ENCODE data around the gene ZNF414. TPM values are rescaled to one million over a fixed set of nuclear protein-coding genes. Genes with fewer than 3 reads are reported as not detected.

Gene ZNF414
- total RNA-seq, 1 donor from 2014 or later: 27.2 TPM

- no peak for DNase-seq
- peaks cover 16% of the 10 kb centered on the region for H3K9me3 Mint-ChIP-seq (ENCODE audit: unreplicated experiment)
- H3K4me3 Mint-ChIP-seq (ENCODE audit: unreplicated experiment): no peak overlapping the region
- H3K36me3 Mint-ChIP-seq (ENCODE audit: unreplicated experiment): peaks cover 6% of the 10 kb centered on the region
- peaks cover 7% of the 10 kb centered on the region for H3K27me3 Mint-ChIP-seq (ENCODE audit: unreplicated experiment)
- TF ChIP-seq, protein P1, sequence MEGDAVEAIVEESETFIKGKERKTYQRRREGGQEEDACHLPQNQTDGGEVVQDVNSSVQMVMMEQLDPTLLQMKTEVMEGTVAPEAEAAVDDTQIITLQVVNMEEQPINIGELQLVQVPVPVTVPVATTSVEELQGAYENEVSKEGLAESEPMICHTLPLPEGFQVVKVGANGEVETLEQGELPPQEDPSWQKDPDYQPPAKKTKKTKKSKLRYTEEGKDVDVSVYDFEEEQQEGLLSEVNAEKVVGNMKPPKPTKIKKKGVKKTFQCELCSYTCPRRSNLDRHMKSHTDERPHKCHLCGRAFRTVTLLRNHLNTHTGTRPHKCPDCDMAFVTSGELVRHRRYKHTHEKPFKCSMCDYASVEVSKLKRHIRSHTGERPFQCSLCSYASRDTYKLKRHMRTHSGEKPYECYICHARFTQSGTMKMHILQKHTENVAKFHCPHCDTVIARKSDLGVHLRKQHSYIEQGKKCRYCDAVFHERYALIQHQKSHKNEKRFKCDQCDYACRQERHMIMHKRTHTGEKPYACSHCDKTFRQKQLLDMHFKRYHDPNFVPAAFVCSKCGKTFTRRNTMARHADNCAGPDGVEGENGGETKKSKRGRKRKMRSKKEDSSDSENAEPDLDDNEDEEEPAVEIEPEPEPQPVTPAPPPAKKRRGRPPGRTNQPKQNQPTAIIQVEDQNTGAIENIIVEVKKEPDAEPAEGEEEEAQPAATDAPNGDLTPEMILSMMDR (IDR thresholded peaks at IDR 0.05; ENCODE audit: partially characterized antibody, unreplicated experiment): no peak
- H3K27ac Mint-ChIP-seq (ENCODE audit: unreplicated experiment): no peak overlapping the region
- H3K4me1 Mint-ChIP-seq (ENCODE audit: low read depth, unreplicated experiment): no peaks in the 10 kb centered on the region
Observed at GRCh38 chr19:8491574-8491973, 22.4 kb downstream of the ZNF414 start.

GRCh38 chr19:8490873-8491272, 23.1 kb downstream of the ZNF414 start:
- DNase-seq: no peak
- H3K9me3 Mint-ChIP-seq (ENCODE audit: unreplicated experiment): peaks cover 16% of the 10 kb centered on the region
- TF ChIP-seq, protein P1 (IDR thresholded peaks at IDR 0.05; ENCODE audit: partially characterized antibody, unreplicated experiment): no peak
- no peak overlapping the region for H3K27ac Mint-ChIP-seq (ENCODE audit: unreplicated experiment)
- peaks cover 7% of the 10 kb centered on the region for H3K27me3 Mint-ChIP-seq (ENCODE audit: unreplicated experiment)
- no peak overlapping the region for H3K4me3 Mint-ChIP-seq (ENCODE audit: unreplicated experiment)
- no peaks in the 10 kb centered on the region for H3K4me1 Mint-ChIP-seq (ENCODE audit: low read depth, unreplicated experiment)
- H3K36me3 Mint-ChIP-seq (ENCODE audit: unreplicated experiment): peaks cover 6% of the 10 kb centered on the region

- no peak for DNase-seq
- Mint-ChIP-seq H3K27ac (ENCODE audit: unreplicated experiment) (no peak overlapping the region), H3K4me3 (ENCODE audit: unreplicated experiment) (no peak overlapping the region), H3K4me1 (ENCODE audit: low read depth, unreplicated experiment) (no peaks in the 10 kb centered on the region), H3K27me3 (ENCODE audit: unreplicated experiment) (peaks cover 7% of the 10 kb centered on the region), H3K9me3 (ENCODE audit: unreplicated experiment) (peaks cover 16% of the 10 kb centered on the region), H3K36me3 (ENCODE audit: unreplicated experiment) (peaks cover 6% of the 10 kb centered on the region)
- TF ChIP-seq, protein P1 (IDR thresholded peaks at IDR 0.05; ENCODE audit: partially characterized antibody, unreplicated experiment): no peak
Observed at GRCh38 chr19:8490395-8490760, 23.6 kb downstream of the ZNF414 start.

DNA sequence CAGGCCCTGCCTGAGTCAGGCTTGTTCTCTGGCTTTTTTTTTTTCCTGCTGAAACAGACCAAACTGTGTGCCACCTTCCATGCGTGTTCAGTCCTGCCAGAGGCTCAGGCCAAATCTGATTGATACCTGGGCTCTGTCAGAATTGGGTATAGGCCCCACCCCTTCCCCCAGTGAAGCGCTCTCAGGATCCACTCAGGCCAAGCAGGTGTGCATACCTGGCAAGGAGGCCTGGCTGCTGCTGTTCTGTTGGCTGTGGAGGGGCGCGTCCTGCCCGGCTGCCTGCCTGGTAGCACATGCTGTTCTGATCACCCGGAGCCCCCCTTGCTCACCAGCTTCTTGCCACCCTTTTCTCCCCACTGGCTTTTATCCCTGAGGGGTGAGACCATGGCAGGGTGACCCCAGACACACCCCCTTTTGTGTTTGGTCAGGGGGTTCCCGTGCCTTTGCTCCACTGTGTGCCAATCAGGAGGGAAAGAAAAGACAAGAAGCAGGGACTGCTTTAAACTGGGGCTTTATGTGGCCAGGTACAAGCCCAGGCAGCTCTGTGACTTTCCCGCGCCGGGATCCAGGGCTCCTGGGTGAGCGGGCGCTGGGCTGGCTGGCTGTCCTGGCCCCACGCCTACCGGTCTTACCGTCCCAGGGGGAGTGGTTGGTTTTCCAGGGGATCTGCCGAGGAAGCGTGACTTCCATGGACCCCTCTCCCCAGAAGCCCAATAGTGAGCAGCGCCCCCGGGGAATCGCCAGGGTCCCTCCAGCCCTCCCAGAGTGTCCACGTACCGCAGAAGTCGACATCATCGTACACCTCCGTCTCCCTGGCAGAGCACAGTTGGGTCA, 24.2 kb downstream of the ZNF414 start:
- TF ChIP-seq, protein P1 (IDR thresholded peaks at IDR 0.05; ENCODE audit: partially characterized antibody, unreplicated experiment): no peak
- no peak overlapping the region for H3K4me3 Mint-ChIP-seq (ENCODE audit: unreplicated experiment)

GRCh38 chr19:8488365-8488764, 25.6 kb downstream of the ZNF414 start:
- H3K4me1 Mint-ChIP-seq (ENCODE audit: low read depth, unreplicated experiment): no peaks in the 10 kb centered on the region
- no peak for DNase-seq

More for the DNA sequence above, 24.2 kb downstream of the ZNF414 start:
- Mint-ChIP-seq H3K27me3 (ENCODE audit: unreplicated experiment) (peaks cover 7% of the 10 kb centered on the region), H3K4me1 (ENCODE audit: low read depth, unreplicated experiment) (no peaks in the 10 kb centered on the region), H3K36me3 (ENCODE audit: unreplicated experiment) (peaks cover 6% of the 10 kb centered on the region), H3K9me3 (ENCODE audit: unreplicated experiment) (peaks cover 18% of the 10 kb centered on the region), H3K27ac (ENCODE audit: unreplicated experiment) (no peak overlapping the region)
- no peak for DNase-seq

More at GRCh38 chr19:8488365-8488764, 25.6 kb downstream of the ZNF414 start:
- Mint-ChIP-seq H3K27ac (ENCODE audit: unreplicated experiment) (peak overlapping the region; percentile 26), H3K9me3 (ENCODE audit: unreplicated experiment) (peaks cover 18% of the 10 kb centered on the region), H3K4me3 (ENCODE audit: unreplicated experiment) (peak overlapping the region; percentile 18), H3K36me3 (ENCODE audit: unreplicated experiment) (peaks cover 6% of the 10 kb centered on the region), H3K27me3 (ENCODE audit: unreplicated experiment) (peaks cover 7% of the 10 kb centered on the region)
- TF ChIP-seq, protein P1 (IDR thresholded peaks at IDR 0.05; ENCODE audit: partially characterized antibody, unreplicated experiment): no peak

Measured in glutamatergic neuron (in vitro differentiated cells).